ENCODE data around the gene FBXO10. TPM values are rescaled to one million over a fixed set of nuclear protein-coding genes. Genes with fewer than 3 reads are reported as not detected.

FBXO10 gene
- total RNA-seq, 4 donors from 2014 or later = 49.8 to 62.2 (median 53.5) TPM

- TF ChIP-seq CTCF (IDR thresholded peaks at IDR 0.05 in 4 of 5, conservative IDR thresholded peaks at IDR 0.05 in 1 of 5) (no peak), POLR2A (IDR thresholded peaks at IDR 0.05) (no peak)
- in situ Hi-C loops (cut with MboI; ENCODE audit: low sequenced_read_pairs in 4 of 4) = loop anchor here in 2 of 4 donors (10.0 to 25.0 kb wide), 3 partner anchors 51 to 596 kb away; partner anchors contain the start of genes SHB (in 1 of the 2) and TOMM5 (in 1 of the 2)
- H3K4me3 ChIP-seq = peak overlapping the region; percentile 70 to 91 (median 81)
- ATAC-seq (peak; percentile 21 to 28), DNase-seq (peak; percentile 22 to 30)
- H3K4me1 ChIP-seq = peaks cover 26 to 27% of the 10 kb centered on the region in 2 donors
- no peaks in the 10 kb centered on the region for H3K9me3 ChIP-seq
- H3K36me3 ChIP-seq = no peaks in the 10 kb centered on the region
- peak overlapping the region; percentile 91 to 100 (median 97) for H3K27ac ChIP-seq
- no peaks in the 10 kb centered on the region for H3K27me3 ChIP-seq
- intact Hi-C loops (cut with DNase I; ENCODE audit: low total_unique reads) = loop anchor here (5.0 to 10.0 kb wide), 3 partner anchors 111 to 631 kb away; partner anchors contain the start of genes FBXO10 and ZCCHC7
Observed at GRCh38 chr9:37466037-37466709, 110.0 kb downstream of the FBXO10 start.

- H3K9me3 ChIP-seq = no peaks in the 10 kb centered on the region
- H3K4me1 ChIP-seq = peaks cover 26 to 27% of the 10 kb centered on the region in 2 donors
- in situ Hi-C loops (cut with MboI; ENCODE audit: low sequenced_read_pairs in 4 of 4) = loop anchor here in 2 of 4 donors (10.0 to 25.0 kb wide), 3 partner anchors 51 to 597 kb away; partner anchors contain the start of genes SHB (in 1 of the 2) and TOMM5 (in 1 of the 2)
- H3K36me3 ChIP-seq = no peaks in the 10 kb centered on the region
- DNase-seq = peak; percentile 99
- no peaks in the 10 kb centered on the region for H3K27me3 ChIP-seq
- H3K4me3 ChIP-seq = peak within 1 kb of the TSS; percentile 70 to 92 (median 90)
- ATAC-seq = peak; percentile 92 to 94
- TF ChIP-seq CTCF (IDR thresholded peaks at IDR 0.05 in 4 of 5, conservative IDR thresholded peaks at IDR 0.05 in 1 of 5) = peak in 1 of 5 experiments; percentile 16
- TF ChIP-seq POLR2A (IDR thresholded peaks at IDR 0.05) = peak; percentile 84 to 94
- intact Hi-C loops (cut with DNase I; ENCODE audit: low total_unique reads) = loop anchor here (1.0 to 10.0 kb wide), 5 partner anchors 20 to 632 kb away; partner anchors contain the start of genes FBXO10, GRHPR, POLR1E and ZCCHC7
- peak within 1 kb of the TSS; percentile 91 to 100 (median 97) for H3K27ac ChIP-seq
Observed at GRCh38 chr9:37465249-37466036, 110.7 kb downstream of the FBXO10 start, which contains the start of gene ZBTB5. TSS of gene ZBTB5 (minus strand) at chr9:37465450. CDS start at chr9:37442551, 22,899 bp downstream.

GRCh38 chr9:37464426-37465248 lies 111.5 kb downstream of the FBXO10 start:
- intact Hi-C loops (cut with DNase I; ENCODE audit: low total_unique reads) = loop anchor here (1.0 to 10.0 kb wide), 5 partner anchors 21 to 633 kb away; partner anchors contain the start of genes FBXO10, GRHPR, POLR1E and ZCCHC7
- H3K27me3 ChIP-seq = no peaks in the 10 kb centered on the region
- peak overlapping the region; percentile 91 to 100 (median 97) for H3K27ac ChIP-seq
- TF ChIP-seq CTCF (IDR thresholded peaks at IDR 0.05 in 4 of 5, conservative IDR thresholded peaks at IDR 0.05 in 1 of 5) (no peak), POLR2A (IDR thresholded peaks at IDR 0.05) (peak; percentile 54 to 57)
- H3K9me3 ChIP-seq = no peaks in the 10 kb centered on the region
- in situ Hi-C loops (cut with MboI; ENCODE audit: low sequenced_read_pairs in 4 of 4) = loop anchor here in 2 of 4 donors (10.0 to 25.0 kb wide), 3 partner anchors 50 to 598 kb away; partner anchors contain the start of genes SHB (in 1 of the 2) and TOMM5 (in 1 of the 2)
- H3K4me1 ChIP-seq = peaks cover 26 to 27% of the 10 kb centered on the region in 2 donors
- DNase-seq = peak; percentile 62 to 82
- H3K36me3 ChIP-seq = no peaks in the 10 kb centered on the region
- peak; percentile 39 to 42 for ATAC-seq
- peak overlapping the region; percentile 70 to 92 (median 90) for H3K4me3 ChIP-seq

Data from gastrocnemius medialis (tissue), 4 donors.